HL-60 (cell line): ENCODE results near the gene EPHX1.

Source experiments
- POLR2AphosphoS5 ChIP-seq: IDR thresholded peaks from 2 replicates; pipeline ENCODE4 v1.6.1; 2012; ENCODE audit warnings: low read depth
- TF ChIP-seq, protein P1 (sequence below): IDR thresholded peaks from one replicate; pipeline ENCODE4 v1.5.1; 2011; ENCODE audit warnings: low read length, control low read depth, inconsistent platforms; ENCODE audit not compliant: insufficient read depth

DNA sequence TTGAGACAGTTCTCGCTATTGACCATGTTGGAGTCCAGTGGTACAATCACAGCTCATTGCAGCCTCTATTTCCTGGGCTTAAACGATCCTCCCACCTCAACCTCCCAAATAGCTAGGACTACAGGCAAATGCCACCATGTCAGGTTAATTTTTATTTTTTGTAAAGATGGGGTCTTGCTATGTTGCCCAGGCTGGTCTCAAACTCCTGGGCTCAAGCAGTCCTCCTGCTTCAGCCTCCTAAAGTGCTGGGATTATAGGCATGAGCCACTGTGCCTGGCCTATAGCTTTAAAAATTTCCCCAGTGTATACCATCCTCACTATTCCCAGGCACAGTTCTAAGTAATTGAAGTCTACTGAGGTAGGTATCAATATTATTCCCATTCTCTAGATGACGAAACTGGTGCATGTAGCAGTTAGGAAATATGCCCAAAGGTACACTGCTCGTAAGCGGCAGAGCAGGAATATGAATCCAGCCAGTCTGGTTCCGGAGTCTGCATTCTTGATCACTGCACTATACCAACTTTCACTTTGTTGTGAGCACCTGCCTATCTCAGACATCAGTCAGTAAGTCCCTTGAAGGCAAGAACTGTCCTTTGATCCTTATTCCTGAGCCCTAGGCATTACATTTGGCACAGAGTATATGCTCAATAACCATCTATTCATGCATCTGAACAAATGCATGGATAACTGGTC, 43.8 kb upstream of the EPHX1 start:
- no peak for TF ChIP-seq POLR2AphosphoS5
- TF ChIP-seq, protein P1, sequence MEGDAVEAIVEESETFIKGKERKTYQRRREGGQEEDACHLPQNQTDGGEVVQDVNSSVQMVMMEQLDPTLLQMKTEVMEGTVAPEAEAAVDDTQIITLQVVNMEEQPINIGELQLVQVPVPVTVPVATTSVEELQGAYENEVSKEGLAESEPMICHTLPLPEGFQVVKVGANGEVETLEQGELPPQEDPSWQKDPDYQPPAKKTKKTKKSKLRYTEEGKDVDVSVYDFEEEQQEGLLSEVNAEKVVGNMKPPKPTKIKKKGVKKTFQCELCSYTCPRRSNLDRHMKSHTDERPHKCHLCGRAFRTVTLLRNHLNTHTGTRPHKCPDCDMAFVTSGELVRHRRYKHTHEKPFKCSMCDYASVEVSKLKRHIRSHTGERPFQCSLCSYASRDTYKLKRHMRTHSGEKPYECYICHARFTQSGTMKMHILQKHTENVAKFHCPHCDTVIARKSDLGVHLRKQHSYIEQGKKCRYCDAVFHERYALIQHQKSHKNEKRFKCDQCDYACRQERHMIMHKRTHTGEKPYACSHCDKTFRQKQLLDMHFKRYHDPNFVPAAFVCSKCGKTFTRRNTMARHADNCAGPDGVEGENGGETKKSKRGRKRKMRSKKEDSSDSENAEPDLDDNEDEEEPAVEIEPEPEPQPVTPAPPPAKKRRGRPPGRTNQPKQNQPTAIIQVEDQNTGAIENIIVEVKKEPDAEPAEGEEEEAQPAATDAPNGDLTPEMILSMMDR: no peak
